Measurements from ENCODE around the gene ATP5PB. TPM values are rescaled to one million over a fixed set of nuclear protein-coding genes. Genes with fewer than 3 reads are reported as not detected.

ATP5PB gene
- total RNA-seq, 1 donor from 2014 or later = 162 TPM

GRCh38 chr1:111446967-111447892 lies 2.0 kb upstream of the ATP5PB start:
- DNase-seq = no peak

- no peak for DNase-seq
These were observed 764 bp upstream of the ATP5PB start for GRCh38 chr1:111448482-111448917.

- no peak for DNase-seq
These were observed 396 bp downstream of the ATP5PB start for GRCh38 chr1:111449703-111450017.

DNA sequence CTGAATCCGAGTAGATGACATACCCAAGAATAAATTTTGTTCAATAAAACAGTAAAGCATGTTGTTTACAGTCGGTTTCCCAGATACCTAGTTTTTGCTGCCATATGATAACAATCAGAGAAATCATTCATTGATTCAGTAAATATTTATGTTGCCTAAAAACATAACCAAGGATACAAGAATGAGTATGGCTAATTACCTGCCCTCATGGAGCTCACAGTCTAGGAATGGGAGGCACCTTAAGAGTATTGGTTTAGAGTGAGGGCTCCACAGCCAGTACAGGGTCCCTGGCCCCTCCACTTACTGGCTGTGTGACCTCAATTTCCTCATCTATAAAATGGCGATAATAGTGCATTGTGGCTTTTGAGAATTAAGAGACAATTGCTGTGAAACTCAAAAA lies 921 bp downstream of the ATP5PB start:
- no peak for DNase-seq

DNA sequence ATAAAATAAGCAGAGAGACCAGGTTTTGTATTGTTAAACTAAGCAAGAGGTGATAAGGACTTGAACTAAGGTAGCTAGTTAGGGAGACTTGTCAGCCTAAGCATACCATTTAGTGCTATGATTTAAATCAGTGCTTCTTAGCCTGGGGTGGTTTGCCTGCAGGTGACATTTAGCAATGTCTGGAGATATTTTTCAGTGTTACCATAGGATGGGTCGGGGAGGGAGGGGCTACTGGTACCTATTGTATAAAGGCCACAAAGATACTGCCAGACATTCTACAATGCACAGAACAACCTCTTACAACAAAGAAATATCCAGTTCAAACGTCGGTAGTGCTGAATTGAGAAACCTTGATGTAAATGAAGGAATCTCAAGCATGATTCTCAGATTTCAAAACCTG lies 3.3 kb downstream of the ATP5PB start:
- DNase-seq = no peak

DNA sequence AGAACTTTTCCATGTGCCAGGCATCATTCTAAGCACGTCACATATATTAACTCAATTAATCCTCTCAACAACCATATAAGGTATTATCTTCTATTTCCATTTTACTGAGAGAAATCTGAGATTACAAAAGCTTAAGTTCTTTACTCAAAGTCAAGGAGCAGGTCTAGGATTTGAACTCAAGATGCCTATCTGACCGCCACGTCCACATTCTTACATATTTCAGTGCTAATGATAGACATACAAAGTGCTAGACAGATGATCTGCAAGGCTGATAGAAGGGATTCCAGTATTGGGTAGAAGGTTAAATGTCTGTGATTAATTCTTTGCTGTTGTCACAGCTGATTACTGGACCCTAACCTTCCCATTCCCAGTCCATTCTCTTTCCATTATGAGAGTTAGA lies 4.4 kb downstream of the ATP5PB start:
- DNase-seq = no peak

- no peak for DNase-seq
These were observed 5.8 kb downstream of the ATP5PB start for GRCh38 chr1:111454859-111455641.

DNA sequence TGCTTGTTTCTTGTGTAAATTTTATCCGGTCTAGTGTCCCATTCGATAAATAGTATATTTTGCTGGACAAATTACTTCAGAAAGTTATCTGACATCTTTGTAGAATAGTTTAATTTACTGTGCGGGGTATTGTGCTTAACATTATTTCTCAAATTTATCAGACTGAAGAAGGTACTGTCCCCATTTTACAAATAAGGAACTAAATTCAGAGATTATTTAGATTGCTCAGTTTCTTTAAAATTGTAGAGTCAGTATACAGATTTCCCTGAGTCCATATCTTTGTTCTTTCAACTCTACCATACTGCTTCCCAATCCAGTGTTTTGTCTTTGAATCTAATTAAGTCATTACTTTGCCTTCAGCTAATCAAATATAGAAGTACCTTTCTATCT lies 6.4 kb downstream of the ATP5PB start:
- DNase-seq = no peak

GRCh38 chr1:111461765-111462164 lies 12.5 kb downstream of the ATP5PB start:
- no peak for DNase-seq

GRCh38 chr1:111462370-111463028 lies 13.2 kb downstream of the ATP5PB start:
- no peak for DNase-seq

DNA sequence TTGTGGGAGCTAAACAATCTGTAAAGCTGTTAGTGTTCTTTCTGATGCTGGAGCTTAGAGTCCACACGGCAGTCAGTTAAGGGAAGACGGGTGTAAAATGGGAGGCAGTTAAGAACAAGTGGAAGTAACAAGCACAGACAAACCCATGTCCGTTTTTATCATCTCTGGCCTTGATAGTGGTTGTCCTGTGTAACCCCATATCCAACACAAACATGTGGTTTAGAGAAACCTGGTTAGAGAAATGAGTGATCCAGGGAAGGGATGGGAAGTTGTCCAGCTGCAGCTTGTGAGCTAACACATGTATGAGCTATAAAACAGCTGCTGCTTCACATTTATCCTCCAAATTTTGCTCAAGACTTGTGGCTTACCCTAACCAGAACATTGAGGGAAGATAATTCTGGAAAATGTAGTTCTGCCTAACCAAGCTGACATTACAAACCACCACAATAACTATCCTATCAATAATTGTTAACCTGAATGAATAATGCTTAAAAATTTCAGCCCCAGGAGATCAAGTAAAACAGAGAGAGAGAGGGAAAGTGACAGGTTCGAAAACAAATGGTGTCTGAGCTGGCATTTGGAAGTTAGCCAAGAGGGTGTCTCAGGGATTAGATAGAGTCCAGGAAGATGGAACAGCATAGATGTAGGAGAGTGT lies 13.9 kb downstream of the ATP5PB start:
- no peak for DNase-seq

- no peak for DNase-seq
These were observed 16.5 kb downstream of the ATP5PB start for GRCh38 chr1:111465754-111466153.

DNA sequence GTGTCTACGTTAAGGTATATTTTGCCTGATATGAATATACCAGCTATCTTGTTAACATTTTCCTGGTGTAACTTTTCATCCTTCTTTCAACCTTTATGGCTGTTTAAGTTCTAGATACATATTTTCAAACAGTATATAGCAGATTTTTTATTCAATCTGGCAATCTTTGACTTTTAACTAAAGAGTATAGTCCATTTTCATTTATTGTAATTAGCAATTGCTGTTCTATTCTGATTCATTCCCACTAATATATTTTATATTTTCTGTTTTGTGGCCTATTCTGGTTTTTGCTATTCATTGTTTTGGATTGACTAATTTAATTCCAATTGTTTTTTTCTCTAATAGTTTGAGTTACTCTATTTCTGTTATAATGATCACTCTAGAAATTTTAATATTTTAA lies 17.2 kb downstream of the ATP5PB start:
- no peak for DNase-seq

DNA sequence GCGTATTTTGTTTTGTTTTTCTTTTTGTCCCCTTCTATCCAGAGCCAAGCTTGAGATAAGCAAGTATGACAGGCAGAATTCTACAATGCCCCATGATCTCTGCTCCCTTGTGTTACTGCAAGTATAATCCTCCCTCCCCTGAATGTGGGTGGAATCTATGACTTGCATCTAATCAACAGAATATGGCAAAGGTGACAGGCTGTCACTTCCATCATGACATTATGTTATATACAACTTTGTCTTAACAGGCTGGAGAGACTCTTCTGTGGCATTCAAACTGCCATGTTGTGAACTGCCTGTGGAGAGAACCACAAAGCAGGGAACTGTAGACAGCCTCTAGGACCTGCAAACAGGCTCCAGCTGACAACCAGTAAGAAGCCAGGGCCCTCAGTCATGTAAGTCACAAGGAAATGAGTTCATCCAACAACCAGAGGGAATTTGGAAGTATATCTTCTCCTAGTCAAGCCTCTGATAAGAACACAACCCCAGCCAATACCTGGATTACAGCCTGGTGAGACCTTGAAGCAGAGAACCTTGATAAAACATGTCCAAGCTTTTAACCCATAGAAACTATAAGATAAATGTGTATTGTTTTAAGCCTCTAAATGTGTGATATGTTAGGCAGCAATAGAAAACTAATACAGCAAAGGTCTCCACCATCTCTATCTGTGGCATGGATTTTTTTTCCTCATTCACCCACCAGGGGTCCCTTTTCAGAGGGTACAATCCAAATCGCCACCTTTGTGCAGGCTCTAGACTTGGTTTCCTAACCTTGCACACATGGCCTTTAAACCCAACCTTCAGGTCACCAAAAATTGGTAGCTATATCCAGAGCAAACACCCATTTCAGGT lies 18.8 kb downstream of the ATP5PB start:
- DNase-seq = no peak

DNA sequence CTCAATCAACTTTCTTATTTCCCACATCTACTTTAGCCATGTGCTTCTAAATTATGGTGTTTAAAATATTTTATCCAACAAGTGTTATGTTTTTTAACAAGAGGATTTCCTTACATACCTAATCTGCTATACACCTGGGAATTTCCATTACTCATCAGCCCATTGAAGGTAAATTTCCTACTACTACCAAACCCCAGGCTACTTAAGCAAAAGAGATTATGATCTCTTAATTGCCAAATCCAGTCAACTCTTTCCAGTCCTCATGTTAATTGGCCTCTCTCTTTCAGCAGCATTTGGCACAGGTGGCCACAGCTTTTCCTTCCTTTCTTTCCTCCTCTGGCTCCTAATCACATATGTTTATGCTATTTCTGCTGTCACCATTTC lies 19.4 kb downstream of the ATP5PB start:
- DNase-seq = no peak

DNA sequence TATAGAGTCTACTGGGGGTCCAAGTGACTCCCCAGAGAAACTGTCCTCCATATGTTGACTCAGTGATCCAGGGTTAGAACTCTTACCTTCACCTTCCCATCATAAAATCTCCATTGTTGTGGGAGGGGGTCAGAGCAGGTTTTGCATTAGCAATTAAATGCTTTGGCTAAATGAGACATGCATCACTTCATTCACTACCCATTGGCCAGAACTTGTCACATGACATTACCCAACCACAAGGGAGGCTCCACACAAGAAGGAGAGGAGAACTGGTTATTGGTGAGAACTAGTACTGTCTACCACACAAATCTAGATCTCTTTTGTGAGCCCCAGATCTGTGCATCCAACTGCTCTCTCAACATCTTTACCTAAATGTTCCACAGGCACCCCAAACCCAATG lies 20.3 kb downstream of the ATP5PB start:
- no peak for DNase-seq

DNA sequence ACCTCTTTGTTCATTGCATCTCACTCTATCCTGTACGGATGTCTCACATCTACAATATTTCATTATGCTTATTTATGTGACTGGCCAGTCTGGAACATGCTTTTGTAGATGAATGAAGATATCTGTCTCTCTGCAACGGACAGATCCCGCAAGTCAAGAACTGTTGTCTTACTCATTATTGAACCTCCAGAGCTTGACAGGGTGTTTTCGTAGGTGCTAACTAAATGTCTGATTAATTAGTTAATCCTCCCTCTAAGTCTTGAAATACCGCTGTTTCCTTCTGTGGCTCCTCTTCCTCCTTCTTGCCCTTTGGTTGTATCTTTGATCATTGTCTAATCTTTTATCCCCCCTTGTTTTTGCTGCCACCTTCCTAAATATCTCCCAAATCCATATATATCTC lies 21.3 kb downstream of the ATP5PB start:
- DNase-seq = no peak

GRCh38 chr1:111471012-111471411 lies 21.7 kb downstream of the ATP5PB start:
- DNase-seq = no peak

- DNase-seq = no peak
These were observed 22.3 kb downstream of the ATP5PB start for GRCh38 chr1:111471538-111471937.

DNA sequence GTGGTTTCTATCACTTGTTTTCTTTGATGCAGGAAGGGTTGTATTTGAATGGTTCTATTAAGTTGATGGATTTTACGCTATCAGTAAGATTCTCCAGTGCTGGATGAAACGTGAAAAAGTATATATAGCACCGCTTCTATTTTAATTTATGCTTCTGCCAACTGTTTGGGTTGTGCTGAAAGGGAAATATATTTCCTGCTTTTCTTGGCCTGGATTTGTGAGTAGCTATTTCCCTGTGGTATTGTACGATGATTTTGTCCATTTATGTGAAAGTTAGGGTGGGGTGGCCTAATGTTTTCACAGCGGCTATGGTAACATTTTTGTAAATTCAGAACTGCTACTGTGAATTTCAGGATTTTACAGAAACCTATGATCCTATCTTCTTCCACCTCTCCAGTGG lies 24.8 kb downstream of the ATP5PB start:
- DNase-seq = no peak

- DNase-seq = no peak
These were observed 25.3 kb downstream of the ATP5PB start for GRCh38 chr1:111474521-111474920.

DNA sequence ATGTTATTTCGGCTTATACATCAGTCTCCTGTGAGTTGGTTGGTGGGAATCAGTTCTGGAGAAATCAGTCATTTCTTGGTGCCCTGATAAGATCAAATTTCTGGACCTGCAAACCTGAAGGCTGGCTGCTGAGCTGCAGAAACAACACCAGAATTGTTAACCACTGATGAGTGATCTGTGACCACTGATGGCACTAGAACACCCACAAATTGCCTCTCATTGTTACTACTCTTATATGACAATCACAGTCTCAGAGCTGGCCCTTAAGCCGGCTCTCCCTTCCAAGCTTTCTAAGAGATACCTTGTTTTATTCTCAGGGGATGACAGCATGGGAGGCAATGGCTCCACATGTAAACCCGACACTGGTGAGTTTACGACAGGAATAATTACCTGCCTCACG lies 26.4 kb downstream of the ATP5PB start:
- no peak for DNase-seq

All from skin of body (tissue), 2 donors.